Loucy (cell line): ENCODE measurements around the gene MYBBP1A.

ENCODE experiments used
- CTCF ChIP-seq: fragments of 200-600 bp; sonication (generic); conservative IDR thresholded peaks from 2 replicates; pipeline ENCODE4 v1.5.1; 2014; ENCODE audit warnings: mild to moderate bottlenecking, antibody characterized with exemption, low read length
- EZH2phosphoT487 ChIP-seq: fragments of 200-600 bp; IDR thresholded peaks from 2 replicates; pipeline ENCODE4 v1.6.1; 2018; ENCODE audit warnings: antibody characterized with exemption, mild to moderate bottlenecking, moderate library complexity, borderline replicate concordance

GRCh38 chr17:4597975-4598374, 42.8 kb upstream of the MYBBP1A start:
- TF ChIP-seq CTCF (no peak), EZH2phosphoT487 (no peak)
